Hypothalamus (tissue), 51 donors: ENCODE measurements around the gene TLE3.
"Not testable (repeated sequence)": the region's sequence is repeated elsewhere in the genome, so short reads cannot be mapped to it uniquely, and the experiment has no call there.

Source experiments
- DNase-seq, 51 donors: peaks; one replicate each; lab custom pipeline; 2025; lab: John Stamatoyannopoulos, UW

TLE3 gene

GRCh38 chr15:70097321-70098152, at the start of gene TLE3:
TSS of gene TLE3 (minus strand) at chr15:70097917. CDS start at chr15:70096798, 1,119 bp downstream.
- DNase-seq = peak; percentile 45 to 99 (median 96)

DNA sequence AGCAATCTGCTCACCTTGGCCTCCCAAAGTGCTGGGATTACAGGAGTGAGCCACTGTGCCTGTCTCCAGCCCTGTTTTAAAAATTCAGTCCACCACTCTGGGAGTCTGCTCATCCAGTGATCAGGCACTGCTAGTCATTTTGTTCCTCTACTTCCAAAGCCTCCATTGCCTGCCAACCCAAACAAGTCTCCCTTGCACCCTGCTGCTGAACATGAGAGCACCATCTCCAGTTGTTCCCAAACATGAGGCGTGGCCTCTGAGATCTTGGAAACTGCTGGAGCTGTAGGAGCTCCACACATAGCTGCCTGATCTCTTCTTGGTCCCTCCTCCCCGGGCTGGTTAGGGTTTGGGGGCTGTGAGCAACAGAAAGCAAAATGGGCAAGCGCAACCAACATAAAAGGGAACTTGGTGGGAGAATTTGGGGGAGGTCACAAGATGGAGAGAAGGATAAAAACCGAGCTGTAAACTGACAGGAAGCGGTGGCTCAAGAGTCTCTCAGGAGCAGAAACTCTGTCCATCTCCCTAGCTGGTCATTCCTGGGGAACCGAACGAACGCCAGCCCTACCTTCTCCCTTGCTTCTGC, 49.6 kb upstream of the TLE3 start:
- DNase-seq = no peak

DNA sequence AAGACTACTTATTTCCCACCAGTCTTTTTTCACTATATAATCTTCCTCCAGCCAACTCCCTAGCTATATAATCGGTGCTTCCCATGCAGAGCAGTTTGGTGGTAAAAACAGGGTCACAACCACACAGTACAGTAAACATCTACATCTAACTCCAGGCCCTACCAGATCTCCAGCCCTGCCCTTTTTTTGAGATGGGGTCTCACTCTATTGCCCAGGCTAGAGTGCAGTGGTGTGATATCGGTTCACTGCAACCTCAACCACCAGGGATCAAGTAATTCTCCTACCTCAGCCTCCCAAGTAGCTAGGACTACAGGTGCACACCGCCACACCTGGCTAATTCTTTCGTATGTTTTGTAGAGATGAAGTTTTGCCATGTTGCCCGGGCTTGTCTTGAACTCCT, 49.1 kb upstream of the TLE3 start:
- no peak for DNase-seq

DNA sequence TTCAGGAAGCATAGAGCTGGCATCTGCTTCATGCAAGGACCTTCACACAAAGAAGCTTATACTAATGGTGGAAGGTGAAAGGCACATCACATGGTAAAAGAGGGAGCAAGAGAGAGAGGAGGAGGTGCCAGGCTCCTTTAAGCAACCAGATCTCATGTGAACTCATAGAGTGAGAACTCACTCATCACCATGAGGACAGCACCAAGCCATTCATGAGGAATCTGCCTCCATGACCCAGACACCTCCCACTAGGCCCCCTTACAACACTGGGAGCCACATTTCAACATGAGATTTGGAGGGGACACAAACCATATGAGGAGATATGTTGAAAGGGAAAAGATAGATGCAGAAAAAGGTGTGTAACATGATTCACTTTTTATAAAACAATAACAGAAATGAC, 48.4 kb upstream of the TLE3 start:
- DNase-seq = no peak

GRCh38 chr15:70145261-70145660, 47.5 kb upstream of the TLE3 start:
- no peak for DNase-seq

- DNase-seq = no peak
These were observed 44.8 kb upstream of the TLE3 start for GRCh38 chr15:70142322-70143191.

DNA sequence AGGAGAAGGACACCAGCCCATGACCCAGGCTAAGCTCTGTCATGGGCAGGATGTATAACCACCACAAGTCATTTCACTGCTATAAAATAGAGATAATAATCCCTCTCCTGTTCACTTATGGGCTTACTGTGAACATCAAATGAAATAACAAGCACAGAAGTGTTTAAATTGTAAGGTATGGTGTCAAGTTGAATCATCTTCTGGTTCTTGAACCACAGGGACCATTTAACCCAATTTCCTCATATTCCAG, 44.3 kb upstream of the TLE3 start:
- no peak for DNase-seq

DNA sequence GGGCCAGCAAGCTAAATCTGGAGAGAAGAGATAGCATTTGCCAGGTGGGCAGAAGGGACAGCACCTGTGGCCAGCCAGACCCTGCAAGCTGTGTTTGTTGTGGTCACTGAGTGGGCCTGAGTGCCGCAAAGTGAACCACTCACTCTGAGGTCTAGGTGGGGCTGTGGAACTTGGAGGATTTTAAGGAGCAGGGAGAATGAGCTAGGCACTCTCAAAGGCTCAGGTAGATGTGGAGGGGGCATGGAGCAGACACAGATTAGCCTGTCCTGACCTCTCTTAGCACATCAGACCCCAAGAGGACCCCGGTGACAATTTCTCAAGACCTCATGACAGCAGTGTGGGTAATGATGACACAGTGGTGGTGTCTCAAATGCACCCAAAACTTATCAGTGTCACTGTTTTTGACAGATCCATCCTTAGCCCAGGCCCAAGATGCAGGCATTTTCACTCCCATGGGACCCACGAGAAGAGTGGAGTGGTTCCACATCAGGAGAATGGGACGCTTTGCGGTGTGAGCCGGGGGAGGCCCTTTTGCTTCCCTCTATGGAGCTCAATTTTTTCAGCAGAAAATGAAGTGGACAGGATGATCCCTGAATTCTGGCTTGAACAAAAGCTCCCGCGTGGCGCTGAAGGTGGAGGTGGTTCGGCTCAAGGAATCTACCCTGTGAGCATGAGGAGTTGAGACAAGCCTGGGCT, 43.8 kb upstream of the TLE3 start:
- DNase-seq = no peak

DNA sequence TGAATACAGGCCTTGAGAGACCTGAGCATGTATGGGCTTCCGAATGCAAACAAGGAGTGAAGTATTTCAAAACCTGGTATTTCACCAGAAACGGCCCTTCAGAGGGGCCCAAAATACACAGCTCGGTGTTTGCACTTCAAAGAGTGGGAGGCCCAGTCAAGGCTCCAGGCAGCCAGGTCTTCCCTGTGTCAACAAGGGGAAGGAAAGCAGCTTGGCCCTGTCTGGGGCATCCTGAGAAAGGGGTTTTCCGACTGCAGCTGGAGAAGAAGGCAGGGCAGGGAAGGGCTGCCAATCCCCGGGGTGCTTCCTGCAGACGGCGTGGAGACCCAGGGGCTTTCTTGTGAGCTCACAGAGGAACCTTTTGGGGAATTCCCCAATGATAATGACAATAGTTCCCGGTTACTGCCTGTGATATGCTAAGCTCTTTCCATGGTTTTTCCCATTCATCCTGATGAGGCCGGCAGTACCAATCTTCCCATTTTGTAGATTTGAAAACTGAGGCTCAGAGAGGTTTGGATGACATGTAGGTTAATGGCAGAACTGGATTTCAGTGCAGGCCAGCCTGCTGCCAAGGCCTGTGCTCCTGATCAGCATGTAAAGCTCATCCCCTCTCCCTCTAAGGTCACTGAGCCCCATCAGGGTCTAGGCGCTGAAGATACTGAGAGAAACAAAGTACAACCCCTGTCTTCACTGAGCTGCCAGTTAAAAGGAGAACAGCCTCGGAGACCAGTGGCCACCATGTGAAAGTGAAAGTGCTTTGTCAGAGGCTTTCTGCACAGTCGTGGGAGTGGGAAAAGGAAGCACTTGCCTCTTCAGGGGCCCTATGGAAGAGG, 43.0 kb upstream of the TLE3 start:
- DNase-seq = peak in 2 of 51 donors; percentile 7 to 13

GRCh38 chr15:70140025-70140542, 42.4 kb upstream of the TLE3 start:
- no peak for DNase-seq

DNA sequence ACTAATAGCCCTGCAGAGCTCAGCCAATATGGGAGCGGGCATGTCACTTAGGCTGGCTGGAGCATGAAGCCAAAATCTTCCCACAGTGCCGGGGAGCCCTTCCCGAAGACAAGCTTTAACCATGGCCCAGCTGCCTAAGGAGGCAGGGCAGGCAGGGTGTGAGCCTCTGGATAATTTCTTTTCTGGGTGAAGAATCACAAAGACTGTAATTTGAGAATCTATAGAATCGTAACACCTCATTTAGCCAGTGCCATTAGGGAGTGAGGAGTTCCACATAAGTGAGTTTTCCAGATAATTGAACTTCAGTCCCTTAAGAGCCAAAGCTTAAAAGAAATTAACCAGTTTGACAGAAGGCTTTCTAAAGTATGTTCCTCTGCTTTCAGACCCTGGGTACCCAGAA, 40.2 kb upstream of the TLE3 start:
- no peak for DNase-seq

DNA sequence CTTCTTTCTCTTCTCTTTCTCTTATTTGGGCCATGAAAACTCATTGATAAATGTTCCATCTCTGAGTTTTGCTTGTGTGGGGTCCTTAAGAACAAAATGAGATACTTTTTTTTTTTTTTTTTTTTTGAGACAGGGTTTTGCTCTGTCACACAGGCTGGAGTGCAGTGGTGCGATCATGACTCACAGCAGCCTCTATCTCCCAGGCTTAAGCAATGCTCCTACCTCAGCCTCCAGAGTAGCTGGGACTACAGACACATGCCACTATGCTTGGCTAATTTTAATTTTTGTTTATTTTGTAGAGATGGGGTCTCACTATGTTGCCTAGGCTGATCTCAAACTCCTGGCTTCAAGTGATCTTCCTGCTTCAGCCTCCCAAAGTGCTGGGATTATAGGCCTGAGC, 39.3 kb upstream of the TLE3 start:
- DNase-seq = not testable (repeated sequence)

DNA sequence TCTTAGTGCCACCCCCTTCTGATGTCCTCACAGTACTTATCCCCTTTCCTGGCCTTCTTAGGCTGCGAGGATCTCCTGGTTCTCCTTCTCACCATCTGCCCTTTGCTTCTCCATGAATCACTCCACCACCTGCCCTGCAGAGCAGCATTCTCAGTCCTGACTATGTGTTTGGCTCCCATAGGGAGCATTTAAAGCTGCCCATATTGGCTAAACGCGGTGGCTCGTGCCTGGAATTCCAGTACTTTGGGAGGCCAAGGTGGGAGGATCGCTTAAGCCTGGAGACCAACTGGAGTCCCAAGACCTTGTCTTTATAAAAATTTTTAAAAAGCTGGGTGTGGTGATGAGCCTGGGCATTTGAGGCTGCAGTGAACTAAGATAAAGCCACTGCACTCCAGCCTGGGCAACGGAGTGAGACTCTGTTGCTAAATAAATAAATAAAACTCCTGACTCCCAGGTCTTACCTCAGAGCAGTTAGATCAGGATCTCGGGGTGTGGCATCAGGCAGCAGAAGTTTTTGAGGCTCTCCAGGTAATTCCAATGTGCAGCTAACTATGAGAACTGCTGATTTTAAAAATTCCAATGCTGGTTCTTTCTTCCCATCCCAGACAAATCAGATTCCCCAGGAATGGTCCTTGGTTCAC, 36.2 kb upstream of the TLE3 start:
- no peak for DNase-seq

GRCh38 chr15:70133296-70133695, 35.6 kb upstream of the TLE3 start:
- peak in 14 of 51 donors; percentile 4 to 53 (median 26) for DNase-seq

DNA sequence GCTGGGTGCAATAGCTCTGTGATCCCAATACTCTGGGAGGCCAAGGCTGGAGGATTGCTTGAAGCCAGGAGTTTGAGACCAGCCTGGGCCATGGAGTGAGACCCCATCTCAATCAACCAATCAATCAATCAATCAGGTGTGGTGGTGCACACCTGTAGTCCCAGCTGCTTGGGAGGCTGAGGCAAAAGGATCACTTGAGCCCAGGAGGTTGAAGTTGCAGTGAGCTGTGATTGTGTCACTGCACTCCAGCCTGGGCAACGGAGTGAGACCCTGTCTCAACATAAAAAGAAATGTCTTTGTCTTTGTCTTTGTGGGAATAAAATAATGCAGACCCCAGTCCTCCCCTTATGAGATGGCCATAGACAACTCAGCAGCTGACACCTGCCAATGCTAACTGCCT, 34.9 kb upstream of the TLE3 start:
- no peak for DNase-seq

GRCh38 chr15:70132139-70132538, 34.4 kb upstream of the TLE3 start:
- DNase-seq = no peak

- DNase-seq = no peak
These were observed 30.9 kb upstream of the TLE3 start for GRCh38 chr15:70128414-70129140.

GRCh38 chr15:70127770-70128413, 30.2 kb upstream of the TLE3 start:
- no peak for DNase-seq
